Cardiac septum (tissue), 1 donor: ENCODE results near the gene TCP11. TPM values are rescaled to one million over a fixed set of nuclear protein-coding genes. Genes with fewer than 3 reads are reported as not detected.
"Not testable (repeated sequence)": the region's sequence is repeated elsewhere in the genome, so short reads cannot be mapped to it uniquely, and the experiment has no call there.

Experiments used
- DNase-seq: peaks from one replicate; pipeline ENCODE4 v3.0.0-alpha.2; 2020; ENCODE audit warnings: low spot score
- intact Hi-C: fragments of 100-400 bp; cut with DNase I; formaldehyde crosslinking; loops from one replicate; pipeline ENCODE4 v1.14.0; 2022
- total RNA-seq: library from RNA; stranded (reverse); fragmentation: NEBNext Ultra II Directional; extraction: Animal tissue kit (Norgen Biotek cat#: 25700); gene quantifications from one replicate; pipeline ENCODE4 v1.2.1, GENCODE V29; 2021
- donor health status: DM: no; HTN: no; CAD: no.

Gene TCP11
- total RNA-seq, 1 donor from 2014 or later, result not detected

DNA sequence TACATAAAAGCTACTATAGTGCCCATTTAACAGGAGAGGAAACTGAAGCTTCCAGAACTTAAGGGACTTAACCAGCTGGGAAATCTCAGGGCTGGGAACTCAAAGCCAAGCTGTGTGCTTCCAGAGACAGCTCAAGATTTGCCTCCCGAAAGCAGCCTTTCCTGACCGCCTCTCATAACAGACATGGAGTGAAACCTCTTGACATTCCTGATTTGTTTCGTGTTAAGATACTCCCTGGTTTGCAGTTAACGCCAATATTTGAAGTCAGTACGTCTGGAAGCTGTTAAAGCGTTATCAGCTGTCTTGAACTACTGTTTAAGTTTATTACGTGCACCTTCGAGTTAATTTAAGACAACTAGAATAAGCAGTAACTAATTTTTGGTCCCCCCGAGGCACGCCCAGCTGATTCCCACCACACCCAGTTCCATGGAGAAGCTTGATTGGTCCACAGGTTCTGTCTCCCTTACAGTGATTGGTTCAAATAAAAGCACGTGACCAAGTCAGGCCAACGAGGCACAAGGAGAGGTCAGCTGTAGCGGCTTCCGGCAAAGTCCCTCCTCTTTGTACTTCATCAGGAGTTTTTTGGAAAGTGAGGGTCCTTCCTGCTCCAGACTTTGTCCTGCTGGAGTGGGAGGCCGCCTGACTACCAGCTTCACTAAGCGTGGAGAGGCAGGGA, 8.9 kb upstream of the TCP11 start:
- DNase-seq, result no peak
- intact Hi-C loops, result loop anchor here (5.0 kb wide), 1 partner anchor 72 kb away; no protein-coding TSS in a partner anchor

DNA sequence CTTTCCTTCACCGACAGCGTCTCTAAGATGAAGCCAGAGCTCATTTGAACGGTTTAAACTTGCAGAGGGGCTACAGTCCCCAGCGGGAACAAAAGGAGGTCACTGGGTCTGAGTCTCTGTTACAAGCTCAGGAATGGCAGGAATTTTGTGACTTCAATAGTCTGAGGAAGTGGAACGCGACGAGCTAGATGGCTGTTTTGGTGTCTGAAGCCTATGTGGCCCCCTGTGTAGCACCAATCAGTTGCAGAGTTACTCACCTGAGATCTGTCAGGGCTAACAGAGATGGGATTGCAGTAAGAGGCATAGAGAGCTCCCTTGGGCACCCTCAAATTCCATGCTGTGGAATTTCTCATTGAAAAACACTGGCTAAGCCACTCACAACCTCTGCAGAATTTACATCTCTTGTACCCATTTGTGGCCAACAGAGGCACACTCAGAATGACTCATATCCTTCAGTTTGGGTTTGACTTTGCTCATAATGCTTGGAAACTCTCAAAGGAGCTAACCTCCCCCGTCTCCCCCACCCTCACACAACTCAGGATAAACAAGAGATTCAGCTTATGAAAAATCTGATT, 7.1 kb upstream of the TCP11 start:
- intact Hi-C loops, result loop anchor here (5.0 kb wide), 1 partner anchor 74 kb away; no protein-coding TSS in a partner anchor
- DNase-seq, result no peak

DNA sequence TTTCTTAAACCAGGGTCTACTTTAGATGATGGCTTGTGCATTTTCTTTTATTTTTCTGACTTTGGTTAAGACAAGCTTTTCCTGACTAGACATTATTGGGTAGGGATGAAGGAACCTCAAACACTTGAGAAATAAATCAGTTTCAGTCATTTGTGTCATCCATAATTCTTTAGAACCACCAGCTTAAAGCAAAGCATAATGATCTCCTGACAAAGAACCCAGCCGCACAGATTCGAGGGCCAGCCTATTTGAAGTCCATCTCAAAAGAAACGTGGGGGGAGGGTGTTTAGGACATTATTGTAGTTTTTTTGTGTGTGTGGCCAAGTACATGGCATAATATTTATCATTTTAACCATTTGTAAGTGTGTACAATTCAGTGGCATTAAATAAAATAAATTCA, 6.3 kb upstream of the TCP11 start:
- intact Hi-C loops, result loop anchor here (2.0 to 5.0 kb wide), 3 partner anchors 57 to 93 kb away; no protein-coding TSS in a partner anchor
- no peak for DNase-seq

DNA sequence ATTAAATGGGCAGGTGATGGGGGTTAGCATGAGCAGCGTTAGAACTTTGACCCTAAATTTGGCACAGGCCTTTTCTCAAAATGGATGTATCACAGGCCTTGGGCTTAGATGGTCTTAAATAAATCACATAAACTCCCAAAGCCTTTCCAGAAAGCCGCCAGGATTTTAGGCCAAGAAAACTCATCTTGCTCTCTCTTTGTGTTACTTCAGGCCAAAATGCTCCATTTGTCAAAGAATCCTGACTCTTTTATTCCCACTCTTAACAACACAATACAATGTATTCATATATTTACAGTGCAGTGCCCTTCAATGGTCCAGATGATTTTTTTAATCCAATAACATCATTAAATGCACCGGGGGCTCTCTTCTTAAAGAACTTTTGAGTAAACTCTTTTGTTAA, 5.9 kb upstream of the TCP11 start:
- intact Hi-C loops, result loop anchor here (2.0 to 5.0 kb wide), 3 partner anchors 58 to 94 kb away; no protein-coding TSS in a partner anchor
- no peak for DNase-seq

DNA sequence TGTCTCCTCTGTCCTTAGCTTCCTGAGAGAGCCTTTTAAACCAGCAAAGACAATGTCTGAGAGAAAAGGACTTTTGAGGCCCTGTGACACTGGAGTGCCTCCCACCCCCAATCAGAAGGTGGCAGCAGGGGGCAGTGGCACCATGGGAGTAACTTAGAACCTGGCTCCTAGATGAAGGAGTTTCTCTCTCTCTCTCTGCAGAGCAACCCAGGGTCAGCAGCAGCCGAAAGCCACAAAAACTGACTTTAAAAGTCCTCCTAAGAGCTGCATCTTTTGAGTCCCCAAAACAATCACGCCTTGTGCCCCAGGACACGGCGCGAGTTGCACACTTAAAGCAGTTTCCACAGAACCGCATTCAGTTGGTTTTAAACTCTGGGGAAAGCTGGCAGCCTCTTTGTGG, 5.3 kb upstream of the TCP11 start:
- DNase-seq, result no peak
- intact Hi-C loops, result loop anchor here (2.0 to 5.0 kb wide), 3 partner anchors 58 to 94 kb away; no protein-coding TSS in a partner anchor

DNA sequence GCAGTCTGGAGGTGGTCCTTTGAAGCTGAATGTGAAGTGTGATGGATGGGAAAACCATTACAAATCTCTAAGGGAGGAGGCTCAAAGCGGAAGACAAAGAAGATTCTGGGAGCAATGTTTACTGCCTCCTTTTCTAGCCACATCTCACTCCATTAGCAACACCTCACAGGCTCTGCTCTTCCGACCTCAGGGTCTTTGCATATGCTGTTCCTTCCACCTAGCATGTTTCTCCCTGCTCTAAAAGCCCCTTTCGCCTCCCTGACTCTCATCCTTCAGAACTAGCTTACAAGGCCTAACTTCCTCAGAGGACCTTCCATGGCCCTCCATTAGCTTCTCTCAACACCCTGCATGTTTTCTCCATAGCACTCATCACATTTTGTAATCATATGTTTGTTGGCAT, 4.6 kb upstream of the TCP11 start:
- DNase-seq, result no peak
- intact Hi-C loops, result loop anchor here (2.0 to 5.0 kb wide), 3 partner anchors 59 to 95 kb away; no protein-coding TSS in a partner anchor

DNA sequence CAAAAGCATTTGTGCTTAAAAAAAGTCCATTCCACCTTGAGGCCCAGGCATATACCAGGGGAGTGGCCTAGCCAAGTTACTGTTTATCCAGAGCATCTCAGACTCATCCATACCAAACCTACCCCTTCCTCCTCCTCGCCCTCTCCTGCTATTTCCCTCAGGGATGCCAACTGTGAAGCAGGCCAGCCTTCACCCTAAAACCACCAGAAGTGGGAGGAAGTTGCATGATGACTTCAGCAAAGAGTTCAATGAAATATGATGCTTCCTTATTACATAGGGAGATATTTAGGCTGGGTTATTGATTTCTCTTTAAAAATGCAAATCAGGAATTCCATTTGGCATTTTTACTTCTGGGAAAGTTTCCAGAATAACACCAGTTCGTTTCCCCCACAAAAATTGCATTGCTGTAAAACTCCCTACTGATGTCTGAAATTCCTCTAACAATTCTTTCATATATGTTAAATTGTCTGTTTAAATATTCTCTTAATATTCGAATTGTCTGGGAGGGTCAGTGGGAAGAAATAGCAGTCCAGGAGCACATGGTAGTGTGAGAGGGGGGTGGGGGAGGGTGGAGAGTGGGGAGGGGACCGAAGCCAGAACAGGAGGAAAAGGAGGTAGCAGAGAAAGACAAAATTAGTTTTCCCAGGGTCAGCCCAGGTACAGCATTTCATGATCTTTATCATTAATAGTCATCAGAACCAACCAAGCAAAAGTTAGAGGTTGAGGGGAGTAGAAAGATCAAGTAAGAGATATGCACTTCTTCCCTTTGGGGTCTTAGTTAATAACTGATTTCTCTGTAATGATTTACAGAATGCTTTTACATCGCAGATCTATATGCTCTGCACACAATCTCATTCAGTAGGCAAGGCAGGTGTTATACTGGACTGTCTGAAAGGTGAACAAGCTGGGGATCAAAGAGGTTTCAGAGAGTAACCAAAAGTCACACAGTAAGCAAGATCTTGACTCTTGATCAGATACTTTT, 1.7 kb upstream of the TCP11 start:
- DNase-seq, result no peak
- intact Hi-C loops, result loop anchor here (5.0 kb wide), 1 partner anchor 76 kb away; no protein-coding TSS in a partner anchor

DNA sequence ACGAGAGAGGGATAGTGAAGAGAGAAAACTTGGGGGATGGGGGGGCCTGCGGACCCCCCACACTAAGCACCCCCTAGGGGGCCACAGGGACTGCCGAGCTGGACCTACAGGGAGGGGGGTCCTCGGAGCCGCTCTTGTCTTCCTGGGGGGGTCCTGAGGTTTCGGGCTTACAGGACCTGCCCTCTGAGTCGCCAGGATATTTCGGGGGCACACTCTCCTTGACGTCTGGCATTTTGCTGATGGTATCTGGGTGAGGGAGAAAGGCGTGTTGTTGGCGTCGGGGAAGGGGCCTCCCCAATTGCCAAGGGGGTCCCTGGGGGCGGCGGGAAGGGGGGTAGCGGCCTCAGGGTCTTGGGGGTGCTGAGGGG, 516 bp downstream of the TCP11 start:
- intact Hi-C loops, result loop anchor here (1.0 to 5.0 kb wide), 2 partner anchors 73 to 153 kb away; no protein-coding TSS in a partner anchor
- no peak for DNase-seq

DNA sequence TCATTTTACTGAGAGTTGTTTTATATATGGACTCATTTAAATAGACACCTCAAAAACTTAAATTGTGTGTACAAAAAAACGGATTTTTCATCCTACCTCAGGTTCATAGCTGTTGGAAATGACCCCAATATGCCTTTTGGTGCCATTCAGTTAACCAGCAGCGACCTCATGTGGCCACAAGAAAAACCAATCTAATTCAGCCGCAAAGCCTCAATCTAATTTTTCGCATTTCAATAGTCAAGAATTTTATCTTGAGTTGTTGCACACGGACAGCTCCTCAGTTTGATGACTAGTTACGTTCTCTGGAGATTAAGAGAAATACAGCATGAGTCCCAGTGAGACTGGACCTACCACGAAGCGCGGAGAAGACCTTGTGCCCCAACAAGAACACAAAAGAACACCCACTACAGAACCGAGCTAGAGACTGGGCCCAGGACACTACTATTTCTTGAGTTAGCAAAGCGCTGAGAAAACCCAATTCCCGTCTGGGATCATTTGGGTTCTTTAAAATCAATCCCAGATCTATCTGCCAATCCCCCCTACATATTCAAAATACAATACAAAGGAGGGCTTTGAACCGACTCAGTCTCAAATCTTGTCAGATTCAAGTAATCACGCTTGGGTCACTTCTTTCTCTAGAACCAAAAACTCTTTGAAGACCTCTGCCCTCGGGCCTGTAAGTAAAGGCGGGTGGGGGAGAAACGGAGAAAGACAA, 1.1 kb downstream of the TCP11 start:
- no peak for DNase-seq

DNA sequence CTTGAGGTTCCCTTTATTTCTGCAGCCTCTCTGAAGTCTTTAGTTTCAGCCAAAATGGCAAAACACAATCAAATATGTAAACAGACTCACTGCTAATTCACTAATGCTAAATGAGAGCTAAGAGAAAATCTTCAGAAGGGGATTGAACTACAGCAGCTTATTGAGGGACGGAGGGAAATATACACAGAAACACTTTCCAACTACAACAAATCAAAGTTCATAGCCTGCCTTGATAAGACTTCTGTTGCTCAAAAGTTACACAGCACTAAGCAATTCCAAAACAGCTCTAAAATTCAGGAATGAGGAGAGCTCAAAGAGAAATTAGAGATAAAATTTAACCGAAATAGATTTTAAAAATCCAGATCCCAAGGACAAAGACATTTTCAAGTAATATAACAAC, 1.7 kb downstream of the TCP11 start:
- DNase-seq, result no peak
- intact Hi-C loops, result no loop called here

More for the DNA sequence above, 1.1 kb downstream of the TCP11 start:
- intact Hi-C loops, result loop anchor here (1.0 to 5.0 kb wide), 2 partner anchors 73 to 153 kb away; no protein-coding TSS in a partner anchor

DNA sequence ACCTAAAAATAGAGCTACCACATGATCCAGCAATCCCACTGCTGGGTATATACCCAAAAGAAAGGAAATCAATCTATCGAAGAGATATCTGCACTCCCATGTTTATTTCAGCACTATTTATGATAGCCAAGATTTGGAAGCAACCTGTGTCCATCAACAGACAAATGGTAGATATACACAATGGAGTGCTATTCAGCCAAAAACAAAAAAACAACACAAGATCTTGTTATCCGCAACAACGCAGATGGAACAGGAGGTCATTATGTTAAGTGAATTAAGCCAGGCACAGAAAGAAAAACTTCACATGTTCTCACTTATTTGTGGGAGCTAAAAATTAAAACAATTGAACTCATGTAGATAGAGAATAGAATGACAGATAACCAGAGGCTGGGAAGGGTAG, 2.9 kb downstream of the TCP11 start:
- intact Hi-C loops, DNase-seq: not testable (repeated sequence)

DNA sequence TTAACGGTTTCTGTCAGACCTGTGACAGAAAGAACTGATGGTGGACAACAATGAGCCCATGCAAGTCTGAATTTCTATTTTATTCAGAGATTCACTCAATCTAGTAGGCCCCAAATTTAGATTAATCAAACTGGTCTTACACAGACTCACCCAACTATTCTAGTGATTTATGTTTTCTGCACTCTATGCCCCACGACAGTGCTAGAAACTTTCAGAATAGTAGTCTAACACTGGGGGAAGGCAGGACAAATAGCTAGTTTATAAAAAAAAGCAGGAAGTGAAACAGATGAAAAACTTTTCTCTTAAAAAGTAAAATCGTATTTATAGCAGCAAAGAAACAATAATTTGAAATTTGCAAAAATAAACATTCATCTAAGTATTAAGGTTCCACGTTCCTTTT, 5.0 kb downstream of the TCP11 start:
- intact Hi-C loops, result no loop called here
- no peak for DNase-seq

DNA sequence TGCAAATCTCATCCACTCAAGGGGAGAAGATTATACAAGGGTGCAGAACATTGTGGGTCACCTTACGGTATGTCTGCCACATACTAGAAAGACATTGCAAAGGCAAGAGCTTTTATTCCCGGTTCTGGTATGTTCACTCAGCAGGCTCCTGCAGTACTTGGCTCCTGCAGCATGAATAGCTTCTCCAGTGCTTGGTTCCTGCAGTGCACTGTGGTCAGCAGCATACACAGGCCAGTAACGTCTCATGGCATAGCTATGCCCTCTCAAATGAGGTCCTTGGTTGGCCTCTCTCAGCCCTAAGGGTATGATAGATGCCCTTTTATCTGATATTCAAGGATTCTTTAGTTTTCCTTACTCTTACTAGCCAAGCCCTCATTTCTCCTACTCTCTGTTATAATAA, 12.6 kb downstream of the TCP11 start:
- intact Hi-C loops, result no loop called here
- no peak for DNase-seq

DNA sequence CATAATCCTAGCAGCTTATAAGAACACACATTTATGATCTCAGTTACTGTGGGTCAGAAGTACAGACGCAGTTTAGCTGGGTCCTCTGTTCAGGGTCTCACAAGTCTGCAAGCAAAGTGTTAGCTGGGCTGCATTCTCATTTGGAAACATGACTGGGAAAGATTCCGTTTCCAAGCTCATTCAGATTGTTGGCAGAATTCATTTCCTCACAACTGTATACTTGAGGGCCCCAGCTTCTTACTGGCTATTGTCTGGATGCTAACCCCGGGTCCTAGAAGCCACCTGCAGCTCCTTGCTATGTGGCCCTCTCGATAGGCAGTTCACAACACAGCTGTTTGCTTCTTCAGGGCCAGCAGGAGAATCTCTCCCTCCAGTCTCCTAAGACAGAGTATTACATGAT, 13.1 kb downstream of the TCP11 start:
- intact Hi-C loops, result no loop called here
- DNase-seq, result no peak

DNA sequence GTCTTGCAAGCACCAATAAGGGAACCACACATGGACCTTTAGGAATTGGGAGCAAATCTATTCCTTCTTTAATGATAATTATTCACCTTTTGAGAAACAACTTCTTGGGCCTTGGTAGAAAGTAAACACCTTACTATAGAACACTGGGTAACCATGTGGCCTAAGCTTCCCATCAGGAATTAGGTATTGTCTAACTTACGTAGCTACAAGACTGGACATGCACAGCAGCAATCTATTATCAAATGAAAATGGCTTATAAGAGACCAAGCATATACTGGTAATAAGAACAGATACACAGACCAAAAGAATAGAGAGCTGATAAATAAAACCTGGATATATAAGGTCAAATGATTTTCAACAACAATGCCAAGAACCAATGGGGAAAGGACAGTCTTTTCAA, 16.8 kb downstream of the TCP11 start:
- DNase-seq, result no peak
- intact Hi-C loops, result no loop called here

DNA sequence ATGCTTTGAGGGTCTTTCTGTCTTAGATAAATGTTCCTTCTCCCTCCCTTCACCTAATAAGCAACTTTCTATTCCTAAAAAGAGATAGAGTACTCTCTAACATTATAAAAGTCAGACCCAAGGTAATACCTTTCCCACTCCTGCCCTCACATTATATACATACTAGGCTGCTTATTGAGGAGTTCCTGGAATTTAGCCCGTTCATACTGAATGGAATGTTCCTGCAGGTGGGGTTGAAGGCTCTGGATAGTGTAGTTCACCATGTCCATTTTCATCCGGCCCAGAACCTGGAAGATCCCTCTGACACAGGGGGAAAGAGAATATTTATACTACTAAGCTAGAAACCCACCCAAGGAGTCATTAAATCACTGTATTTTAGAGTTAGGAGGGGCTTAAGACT, 20.4 kb downstream of the TCP11 start:
- DNase-seq, result no peak
- intact Hi-C loops, result no loop called here

DNA sequence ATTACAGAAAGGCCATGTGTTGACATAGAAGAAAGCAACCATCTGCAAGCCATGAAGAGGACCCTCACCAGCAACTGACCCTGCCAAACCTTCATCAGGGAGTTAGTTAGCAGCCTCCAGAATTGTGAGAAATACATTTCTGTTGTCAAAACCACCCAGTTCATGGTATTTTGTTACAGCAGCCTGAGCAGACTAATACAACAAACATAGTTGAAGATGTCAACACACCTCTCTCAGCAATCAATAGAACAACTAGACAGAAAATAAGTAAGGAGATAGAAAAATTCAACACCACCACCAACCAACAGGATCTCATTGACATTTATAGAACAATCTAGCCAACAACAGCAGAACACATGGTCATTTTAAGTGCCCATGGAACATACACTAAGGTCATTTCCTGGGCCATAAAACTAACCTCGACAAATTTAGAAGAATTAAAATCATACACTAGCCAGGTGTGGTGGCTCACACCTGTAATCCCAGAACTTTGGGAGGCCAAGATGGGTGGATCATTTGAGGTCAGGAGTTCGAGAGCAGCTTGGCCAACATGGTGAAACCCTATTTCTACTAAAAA, 32.7 kb downstream of the TCP11 start:
- DNase-seq, result no peak
- intact Hi-C loops, result no loop called here

DNA sequence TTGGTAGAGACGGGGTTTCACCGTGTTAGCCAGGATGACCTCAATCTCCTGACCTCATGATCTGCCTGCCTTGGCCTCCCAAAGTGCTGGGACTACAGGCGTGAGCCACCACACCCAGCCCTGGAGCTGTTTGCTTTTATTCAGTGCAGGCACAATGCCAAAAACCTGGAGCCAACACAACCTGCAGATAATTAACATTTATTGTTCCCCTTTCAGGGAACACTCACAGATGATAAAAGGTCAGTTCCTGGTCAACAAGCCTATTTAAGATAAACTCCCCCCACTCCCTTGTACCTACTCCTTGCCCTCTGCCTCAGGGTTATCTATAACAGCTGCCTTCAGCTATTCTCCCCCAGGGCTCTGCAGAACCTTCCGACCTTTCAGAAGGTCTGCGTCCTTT, 33.4 kb downstream of the TCP11 start:
- DNase-seq, intact Hi-C loops: not testable (repeated sequence)

DNA sequence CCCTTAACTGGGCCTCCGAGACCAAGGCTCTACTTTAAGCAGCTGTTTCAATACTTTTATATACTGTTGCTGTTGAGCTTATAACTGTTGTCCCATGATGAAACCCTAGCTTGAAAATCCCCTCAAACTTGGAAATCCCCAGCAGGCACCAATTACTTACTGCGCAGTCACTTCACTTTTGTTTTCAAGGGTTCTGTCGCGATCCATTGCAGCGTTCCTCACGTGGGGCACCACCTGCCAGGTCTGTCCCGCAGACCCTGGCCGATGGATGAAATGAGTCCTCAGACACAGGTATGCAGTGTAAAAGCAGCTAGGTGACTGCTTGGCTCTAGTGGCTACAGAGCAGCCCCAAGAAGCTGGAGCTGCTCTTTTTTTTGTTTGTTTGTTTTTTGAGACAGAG, 33.9 kb downstream of the TCP11 start:
- DNase-seq, intact Hi-C loops: not testable (repeated sequence)
